ENCODE data around the gene KIF2C.
A peak's percentile ranks its signal among the peaks of the same experiment; 100 is the strongest.
"Not testable (repeated sequence)": the region's sequence is repeated elsewhere in the genome, so short reads cannot be mapped to it uniquely, and the experiment has no call there.

The KIF2C gene

GRCh38 chr1:44788120-44788860 is 48.7 kb downstream of the KIF2C start, which contains the start of gene BEST4:
BEST4 (minus strand) TSS chr1:44788170; CDS start chr1:44787705, 465 bp downstream.
- DNase-seq (ENCODE audit: extremely low spot score, insufficient read length, low read depth) (no peak), FAIRE-seq (no peak)

GRCh38 chr1:44790968-44791801 is 51.5 kb downstream of the KIF2C start:
- no peak for FAIRE-seq
- no peak for DNase-seq (ENCODE audit: extremely low spot score, insufficient read length, low read depth)

GRCh38 chr1:44792736-44793502 is 53.3 kb downstream of the KIF2C start:
- no peak for FAIRE-seq
- no peak for DNase-seq (ENCODE audit: extremely low spot score, insufficient read length, low read depth)

- not testable (repeated sequence) for FAIRE-seq; DNase-seq (ENCODE audit: extremely low spot score, insufficient read length, low read depth)
Observed at GRCh38 chr1:44797886-44798285, 58.2 kb downstream of the KIF2C start.

- DNase-seq (ENCODE audit: extremely low spot score, insufficient read length, low read depth) (no peak), FAIRE-seq (no peak)
Observed at GRCh38 chr1:44798481-44799365, 59.1 kb downstream of the KIF2C start.

GRCh38 chr1:44799770-44800584 is 60.3 kb downstream of the KIF2C start, which contains the start of gene PLK3:
PLK3 (plus strand) TSS chr1:44800377; CDS start chr1:44800464, 87 bp downstream.
- DNase-seq (ENCODE audit: extremely low spot score, insufficient read length, low read depth) = peak; percentile 96
- peak; percentile 98 for FAIRE-seq

GRCh38 chr1:44801491-44802305 is 62.1 kb downstream of the KIF2C start:
- FAIRE-seq (peak; percentile 63), DNase-seq (ENCODE audit: extremely low spot score, insufficient read length, low read depth) (no peak)

GRCh38 chr1:44802306-44803061 is 62.8 kb downstream of the KIF2C start:
- DNase-seq (ENCODE audit: extremely low spot score, insufficient read length, low read depth) (no peak), FAIRE-seq (no peak)

- no peak for FAIRE-seq
- DNase-seq (ENCODE audit: extremely low spot score, insufficient read length, low read depth) = no peak
Observed at GRCh38 chr1:44803062-44803311, 63.4 kb downstream of the KIF2C start.

GRCh38 chr1:44803312-44804095 is 63.9 kb downstream of the KIF2C start:
- DNase-seq (ENCODE audit: extremely low spot score, insufficient read length, low read depth) = no peak
- FAIRE-seq = no peak

GRCh38 chr1:44805311-44806024 is 65.8 kb downstream of the KIF2C start:
- no peak for FAIRE-seq

GRCh38 chr1:44806025-44806703 is 66.5 kb downstream of the KIF2C start:
- DNase-seq (ENCODE audit: extremely low spot score, insufficient read length, low read depth) = no peak

More at GRCh38 chr1:44805311-44806024, 65.8 kb downstream of the KIF2C start:
- no peak for DNase-seq (ENCODE audit: extremely low spot score, insufficient read length, low read depth)

GRCh38 chr1:44806704-44807363 is 67.2 kb downstream of the KIF2C start, which contains the start of gene DYNLT4:
DYNLT4 (minus strand) TSS chr1:44807351; CDS start chr1:44806668, 683 bp downstream.
- FAIRE-seq = no peak
- DNase-seq (ENCODE audit: extremely low spot score, insufficient read length, low read depth) = no peak

More at GRCh38 chr1:44806025-44806703, 66.5 kb downstream of the KIF2C start:
- FAIRE-seq = no peak

- DNase-seq (ENCODE audit: extremely low spot score, insufficient read length, low read depth) = no peak
- FAIRE-seq = peak; percentile 92
Observed at GRCh38 chr1:44807364-44808062, 67.9 kb downstream of the KIF2C start.
